Brain pericyte (primary cell): ENCODE data around the gene HSD11B1L.
"Not testable (repeated sequence)": the region's sequence is repeated elsewhere in the genome, so short reads cannot be mapped to it uniquely, and the experiment has no call there.

ENCODE experiments used
- DNase-seq: peaks from one replicate; pipeline ENCODE4 v3.0.0-alpha.2; 2012; ENCODE audit warnings: low read depth, low spot score

Gene HSD11B1L

DNA sequence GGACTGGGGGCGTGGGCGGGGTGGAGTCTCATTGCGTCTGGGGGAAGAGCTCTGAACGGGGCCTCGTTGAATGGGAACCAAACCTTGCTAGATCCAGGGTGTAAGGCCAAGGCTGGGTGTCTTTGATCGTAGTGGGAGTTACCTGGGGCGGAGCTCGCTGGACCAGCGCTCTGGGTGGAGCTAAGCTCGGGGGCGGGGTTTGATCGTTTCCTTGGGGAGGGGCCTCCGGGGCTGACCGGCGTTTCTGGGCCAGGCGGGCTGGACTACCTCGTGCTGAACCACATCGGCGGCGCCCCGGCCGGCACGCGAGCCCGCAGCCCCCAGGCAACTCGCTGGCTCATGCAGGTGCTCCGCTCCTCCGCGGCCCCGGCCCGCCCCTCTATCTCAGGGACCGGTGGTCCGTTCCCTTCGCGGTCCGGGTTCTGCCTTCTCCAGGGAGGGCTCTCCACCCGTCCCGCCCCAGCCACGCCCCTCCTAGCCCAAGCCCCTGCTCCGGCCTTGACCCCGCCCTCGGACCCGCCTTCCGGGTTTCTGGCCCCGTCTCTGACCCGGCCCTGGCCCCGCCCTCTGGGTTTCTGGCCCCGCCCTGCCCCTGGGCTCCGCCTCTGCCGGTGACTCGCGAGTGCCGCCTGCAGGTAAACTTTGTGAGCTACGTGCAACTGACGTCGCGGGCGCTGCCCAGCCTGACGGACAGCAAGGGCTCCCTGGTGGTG, 6.0 kb downstream of the HSD11B1L start:
- DNase-seq: peak; percentile 65

DNA sequence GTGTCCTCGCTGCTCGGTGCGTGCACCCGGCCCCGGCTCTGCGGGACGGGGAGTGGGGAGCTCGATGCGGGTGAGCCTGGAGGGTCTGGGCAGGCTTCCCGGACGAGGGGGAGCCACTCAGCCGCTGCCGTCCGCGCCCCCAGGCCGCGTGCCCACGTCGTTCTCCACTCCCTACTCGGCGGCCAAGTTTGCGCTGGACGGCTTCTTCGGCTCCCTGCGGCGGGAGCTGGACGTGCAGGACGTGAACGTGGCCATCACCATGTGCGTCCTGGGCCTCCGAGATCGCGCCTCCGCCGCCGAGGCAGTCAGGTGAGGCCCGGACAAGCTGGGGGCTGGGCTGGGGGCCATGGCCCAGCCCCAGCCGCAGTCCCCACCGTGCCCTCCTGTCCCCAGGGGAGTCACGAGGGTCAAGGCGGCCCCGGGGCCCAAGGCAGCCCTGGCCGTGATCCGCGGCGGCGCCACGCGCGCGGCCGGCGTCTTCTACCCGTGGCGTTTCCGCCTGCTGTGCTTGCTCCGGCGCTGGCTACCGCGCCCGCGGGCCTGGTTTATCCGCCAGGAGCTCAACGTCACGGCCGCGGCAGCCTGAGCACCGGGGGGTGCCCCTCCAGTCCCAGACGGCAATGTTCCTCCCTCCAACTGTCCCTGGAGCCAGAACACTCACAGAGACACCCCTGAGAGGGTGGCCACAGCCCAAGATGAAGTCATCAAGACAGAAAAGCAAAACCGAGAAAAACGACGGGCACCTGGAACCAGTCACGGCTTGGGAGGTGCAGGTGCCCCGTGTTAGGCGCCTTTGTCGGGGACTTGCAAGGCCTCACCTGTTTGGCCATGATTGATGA, 6.8 kb downstream of the HSD11B1L start:
- no peak for DNase-seq

DNA sequence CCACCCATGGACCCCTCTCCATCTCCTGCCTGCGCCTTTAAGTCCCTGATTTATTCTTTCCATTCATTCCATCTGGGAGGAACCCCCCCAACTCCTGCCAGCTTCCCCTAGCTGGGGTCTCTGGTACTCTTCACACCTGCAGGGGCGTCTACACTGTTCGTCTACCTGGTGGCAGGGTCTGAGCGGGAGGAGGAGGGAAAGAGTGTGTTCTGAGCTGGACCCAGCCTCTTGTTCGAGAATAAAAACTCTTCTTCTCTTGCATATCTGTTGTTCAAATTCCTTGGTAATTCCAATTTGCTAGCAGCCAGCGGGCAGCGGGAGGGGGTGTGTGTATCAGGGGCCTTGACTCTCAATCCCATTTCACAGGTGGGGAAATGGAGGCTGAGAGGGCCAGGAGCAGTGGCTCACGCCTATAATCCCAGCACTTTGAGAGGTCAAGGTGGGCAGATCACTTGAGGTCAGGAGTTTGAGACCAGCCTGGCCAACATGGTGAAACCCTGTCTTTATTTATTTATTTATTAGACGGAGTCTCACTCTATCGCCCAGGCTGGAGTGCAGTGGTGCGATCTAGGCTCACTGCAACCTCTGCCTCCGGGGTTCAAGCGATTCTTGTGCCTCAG, 7.5 kb downstream of the HSD11B1L start:
- DNase-seq: not testable (repeated sequence)

DNA sequence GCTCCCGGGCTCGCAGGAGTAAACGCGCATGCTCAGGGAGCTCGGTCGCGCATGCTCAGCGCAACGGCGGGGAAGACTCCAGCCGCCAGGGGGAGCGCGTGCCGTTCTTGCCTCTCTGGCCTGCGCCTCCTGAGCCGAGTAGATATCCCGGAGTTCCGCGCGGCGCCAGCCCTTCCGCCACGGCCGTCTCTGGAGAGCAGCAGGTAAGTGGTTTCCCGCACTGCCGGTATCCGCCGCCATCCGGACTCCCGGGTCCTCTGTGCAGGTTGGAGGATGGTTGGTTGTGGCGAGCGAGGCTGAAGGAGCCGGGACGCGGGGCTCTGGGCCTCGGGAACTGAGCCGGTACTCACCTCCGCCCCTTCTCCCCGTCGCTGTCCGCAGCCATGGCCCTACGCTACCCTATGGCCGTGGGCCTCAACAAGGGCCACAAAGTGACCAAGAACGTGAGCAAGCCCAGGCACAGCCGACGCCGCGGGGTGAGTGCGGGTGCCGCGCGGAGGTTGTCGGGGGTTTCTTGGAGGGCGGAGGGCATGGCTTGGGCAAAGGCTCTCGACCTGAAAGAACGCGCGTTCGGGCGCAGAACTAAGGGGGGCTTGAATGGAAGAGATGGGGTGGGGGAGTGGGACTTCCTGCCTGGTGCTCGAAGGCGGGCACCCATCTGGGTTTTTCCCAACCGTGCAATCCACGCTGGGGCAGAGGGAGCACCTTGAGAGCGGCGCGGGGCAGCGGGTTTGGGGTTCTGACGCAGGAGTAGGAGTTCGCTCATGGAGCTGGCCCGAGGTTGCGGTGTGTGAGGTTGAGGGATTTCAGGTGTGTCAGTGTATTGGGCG, 9.5 kb downstream of the HSD11B1L start, which contains the start of gene RPL36:
Gene RPL36, plus strand, starts transcription at position 171 of the 830 bp plus-strand sequence. Its CDS starts 213 bp downstream, at position 384.
- peak; percentile 97 for DNase-seq

DNA sequence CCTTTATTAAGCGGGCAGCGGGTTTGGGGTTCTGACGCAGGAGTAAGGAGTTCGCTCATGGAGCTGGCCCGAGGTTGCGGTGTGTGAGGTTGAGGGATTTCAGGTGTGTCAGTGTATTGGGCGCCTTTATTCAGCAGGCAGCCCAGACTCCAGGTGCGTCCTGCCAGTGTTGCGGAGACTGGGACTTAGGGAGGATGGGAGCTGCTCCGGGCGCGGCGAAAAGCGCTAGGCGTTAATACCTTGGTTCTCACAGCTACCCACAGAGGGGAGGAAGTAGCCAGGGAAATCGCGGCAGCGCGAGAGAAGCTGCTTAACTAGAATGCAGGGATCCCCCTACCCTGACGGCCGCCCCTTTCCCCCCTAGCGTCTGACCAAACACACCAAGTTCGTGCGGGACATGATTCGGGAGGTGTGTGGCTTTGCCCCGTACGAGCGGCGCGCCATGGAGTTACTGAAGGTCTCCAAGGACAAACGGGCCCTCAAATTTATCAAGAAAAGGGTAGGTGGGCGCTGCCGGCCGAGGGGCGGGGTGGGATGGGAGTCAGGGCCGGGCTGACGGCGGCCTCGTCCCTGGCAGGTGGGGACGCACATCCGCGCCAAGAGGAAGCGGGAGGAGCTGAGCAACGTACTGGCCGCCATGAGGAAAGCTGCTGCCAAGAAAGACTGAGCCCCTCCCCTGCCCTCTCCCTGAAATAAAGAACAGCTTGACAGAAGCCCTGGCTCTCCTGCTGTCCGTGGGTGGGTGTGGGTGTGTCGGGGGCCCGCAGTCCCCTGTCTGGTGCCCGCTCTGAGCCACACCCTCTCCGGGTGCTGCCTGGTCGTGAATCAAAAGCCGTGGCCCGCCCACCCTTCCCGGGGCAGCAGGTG, 10.4 kb downstream of the HSD11B1L start:
- DNase-seq: no peak

DNA sequence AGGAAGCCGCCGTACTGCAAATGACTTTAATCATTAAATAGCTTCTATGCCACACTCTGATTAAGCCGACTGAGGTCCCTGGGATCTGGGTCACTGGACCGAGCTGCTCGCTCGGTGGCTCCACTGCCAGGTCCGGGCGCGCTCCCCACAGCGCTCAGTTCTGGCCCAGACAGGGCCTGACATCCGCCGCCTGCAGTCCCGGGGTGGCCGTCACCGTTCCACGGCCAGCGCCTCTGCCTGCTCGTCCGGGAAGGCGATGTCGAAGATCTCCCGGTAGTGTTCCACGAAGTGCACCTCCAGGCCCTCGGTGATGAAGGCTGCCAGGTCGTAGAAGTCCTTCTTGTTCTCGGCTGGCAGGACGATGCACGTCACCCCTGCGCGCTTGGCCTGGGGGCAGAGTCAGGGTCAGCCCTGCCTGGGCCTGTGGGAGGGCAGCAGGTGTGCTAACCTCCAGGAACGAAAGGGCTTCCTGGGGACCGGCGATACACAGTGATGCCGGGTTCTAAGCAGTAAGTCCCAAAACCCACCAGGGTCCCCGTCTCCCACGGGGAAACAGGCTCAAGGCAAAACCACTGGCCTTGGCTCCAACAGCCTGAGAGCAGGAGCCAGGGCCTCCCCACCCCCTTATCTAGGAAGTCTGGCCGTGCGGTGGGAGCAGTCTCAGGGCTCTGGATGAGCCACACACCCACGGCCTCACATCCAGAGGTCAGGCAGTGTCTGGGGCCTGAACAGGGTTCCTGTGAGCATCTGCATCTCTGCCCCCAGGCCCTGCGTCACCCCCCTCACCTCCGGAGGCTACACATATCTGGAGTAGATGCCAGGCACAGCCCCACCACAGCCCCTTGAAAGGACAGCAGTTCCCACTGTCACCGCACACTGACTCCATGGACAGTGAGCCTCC, 11.2 kb downstream of the HSD11B1L start:
- no peak for DNase-seq

DNA sequence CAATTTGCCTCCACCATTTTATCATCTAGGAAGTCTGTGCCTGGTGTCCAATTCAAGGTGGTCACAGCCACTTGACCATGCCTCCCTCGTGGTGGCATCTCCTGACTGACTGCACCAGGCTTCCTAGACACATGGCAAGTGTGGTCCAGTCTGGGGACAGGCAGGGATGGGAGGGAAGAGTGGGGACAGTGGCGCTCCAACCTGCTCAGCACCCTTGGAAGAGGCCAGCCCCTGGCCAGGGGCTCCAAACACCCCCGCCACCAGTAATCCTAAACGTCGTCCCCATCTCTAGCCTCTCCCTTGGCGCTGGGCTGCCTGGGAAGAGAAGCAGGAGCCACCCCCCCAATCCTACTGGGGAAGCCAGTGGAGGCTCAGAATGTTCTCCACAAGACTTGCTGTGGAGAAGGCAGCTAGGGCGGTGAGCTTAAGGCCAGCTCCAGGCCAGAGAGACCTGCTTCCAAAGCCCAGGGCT, 11.9 kb downstream of the HSD11B1L start:
- no peak for DNase-seq

DNA sequence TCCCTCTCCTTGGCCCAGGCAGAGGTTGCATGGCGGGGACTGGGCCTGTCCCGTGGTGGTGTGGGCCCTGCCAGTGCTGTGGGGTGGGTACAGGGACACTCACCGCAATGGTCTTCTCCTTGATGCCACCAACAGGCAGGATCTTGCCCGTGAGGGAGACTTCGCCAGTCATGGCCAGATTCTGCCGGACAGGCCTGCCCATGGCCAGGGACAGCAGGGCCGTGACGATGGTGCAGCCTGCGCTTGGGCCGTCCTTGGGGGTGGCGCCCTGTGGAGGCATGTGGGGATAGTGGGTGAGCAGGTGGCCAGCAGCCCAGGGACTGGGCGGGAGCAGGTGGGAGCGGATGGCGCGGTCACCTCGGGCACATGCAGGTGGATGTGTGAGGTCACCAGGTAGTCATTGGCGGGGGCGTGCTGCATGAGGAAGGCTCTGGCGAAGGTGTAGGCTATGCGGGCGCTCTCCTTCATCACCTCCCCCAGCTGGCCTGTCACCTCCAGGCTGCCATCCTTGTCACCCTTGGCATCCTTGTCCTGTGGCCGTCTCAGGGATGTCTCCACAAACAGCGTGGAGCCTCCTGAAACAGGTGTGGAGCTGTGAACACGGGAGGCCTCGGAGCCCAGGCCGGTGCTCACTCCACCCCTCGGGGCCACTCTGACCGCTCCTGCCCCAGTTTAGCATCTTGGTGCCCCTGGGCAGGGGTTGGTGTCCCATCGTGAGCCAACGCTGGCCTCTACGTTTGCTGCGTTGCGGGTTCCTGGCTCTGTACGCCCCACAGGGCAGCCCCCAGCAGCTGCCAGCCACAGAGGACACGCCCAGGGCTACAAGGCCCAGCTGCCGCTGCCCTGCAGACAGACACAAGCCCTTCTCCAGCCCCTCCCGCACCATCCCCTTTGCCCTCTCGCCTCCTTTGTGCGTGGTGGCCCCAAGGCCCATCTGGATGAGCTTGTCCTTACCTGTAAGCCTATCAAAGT, 12.7 kb downstream of the HSD11B1L start:
- no peak for DNase-seq

DNA sequence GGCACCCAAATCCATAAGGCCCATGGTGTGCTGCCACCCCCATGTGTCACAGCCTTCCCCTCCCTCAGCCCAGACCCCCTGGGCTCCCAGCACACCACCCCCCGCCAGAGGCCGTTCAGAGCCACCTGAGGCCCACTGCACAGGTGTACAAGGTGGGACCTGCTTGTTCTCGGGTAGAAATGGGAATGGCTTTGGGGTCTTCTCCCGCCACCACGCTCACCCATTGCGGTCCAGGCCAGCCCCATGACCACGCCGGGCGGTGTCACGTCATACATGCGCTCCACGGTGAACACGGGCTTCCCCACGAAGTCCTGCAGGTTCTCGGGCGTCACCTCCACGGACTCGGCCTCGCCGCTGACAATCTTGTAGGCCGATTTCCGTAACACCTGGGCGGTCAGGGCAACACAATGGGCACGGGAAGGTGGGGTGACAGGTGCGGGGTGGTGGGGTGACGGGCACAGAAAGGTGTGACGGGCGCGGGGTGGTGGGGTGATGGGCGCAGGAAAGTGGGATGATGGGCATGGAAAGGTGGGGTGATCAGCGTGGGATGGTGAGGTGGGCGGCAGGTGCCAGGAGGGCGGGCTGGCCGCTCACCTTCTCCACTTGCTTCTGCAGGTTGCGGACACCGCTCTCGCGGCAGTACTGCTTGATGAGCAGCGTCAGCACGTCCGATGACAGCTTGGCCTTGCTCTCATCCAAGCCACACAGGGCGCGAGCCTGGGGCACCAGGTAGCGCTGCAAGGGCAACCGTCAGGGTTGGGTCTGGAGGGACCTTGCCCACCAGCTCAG, 13.5 kb downstream of the HSD11B1L start:
- no peak for DNase-seq

DNA sequence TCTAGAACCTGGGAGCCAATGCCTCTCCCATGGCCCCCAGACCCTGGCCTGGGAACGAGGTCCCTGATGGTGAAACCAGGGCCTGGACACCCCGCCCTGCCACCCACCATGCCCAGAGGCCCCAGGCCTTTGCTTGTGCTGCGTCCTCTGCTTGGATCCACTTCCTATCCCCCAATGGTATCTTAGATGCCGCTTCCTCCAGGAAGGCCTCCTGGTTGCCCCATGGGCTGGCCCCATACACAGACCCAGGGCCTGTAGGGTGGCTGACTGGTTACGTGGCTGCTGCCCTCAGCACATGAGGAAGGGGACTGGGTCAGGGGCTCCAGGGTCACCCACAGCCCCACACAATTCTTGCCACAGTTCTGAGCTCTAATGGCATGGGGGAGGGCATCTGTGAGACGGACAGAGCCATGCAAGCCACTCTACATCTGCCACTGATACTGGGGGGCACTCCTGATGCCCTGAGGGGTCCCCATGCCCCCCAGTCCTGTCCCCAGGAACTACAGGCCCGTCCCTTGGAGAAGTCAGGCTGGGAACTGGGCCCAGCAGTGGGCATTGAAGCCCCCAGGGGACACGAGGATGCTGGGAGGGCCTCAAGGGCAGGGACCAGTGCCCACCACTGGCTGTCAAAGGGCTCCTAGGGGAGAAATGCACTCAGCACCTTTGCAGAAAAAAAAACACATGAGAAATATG, 14.3 kb downstream of the HSD11B1L start:
- DNase-seq: no peak

DNA sequence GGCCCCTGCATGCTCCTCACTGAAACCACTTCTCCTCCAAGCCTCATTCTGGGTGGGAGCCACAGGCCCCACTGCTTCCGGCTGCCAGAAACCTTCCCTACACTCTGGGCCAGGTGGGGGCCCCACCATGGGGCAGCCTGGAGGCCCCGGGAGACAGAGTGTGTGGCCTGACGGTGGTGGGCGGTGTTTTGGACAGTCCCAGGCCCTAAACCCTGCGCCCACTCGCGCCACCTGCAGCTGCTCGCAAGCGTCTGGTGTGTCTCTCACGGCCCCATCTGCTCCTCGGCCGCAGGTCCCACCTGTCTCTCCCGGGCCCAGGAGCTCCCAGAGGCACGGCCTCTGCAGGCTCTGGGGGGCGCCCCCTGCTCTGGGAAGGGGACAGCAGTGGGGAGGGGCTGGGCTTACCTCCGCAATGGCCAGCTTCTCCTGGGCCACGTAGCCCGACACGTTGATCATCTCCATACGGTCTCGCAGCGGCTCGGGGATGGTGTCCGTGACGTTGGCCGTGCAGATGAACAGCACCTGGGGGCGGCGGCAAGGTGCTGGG, 14.9 kb downstream of the HSD11B1L start:
- DNase-seq: no peak

DNA sequence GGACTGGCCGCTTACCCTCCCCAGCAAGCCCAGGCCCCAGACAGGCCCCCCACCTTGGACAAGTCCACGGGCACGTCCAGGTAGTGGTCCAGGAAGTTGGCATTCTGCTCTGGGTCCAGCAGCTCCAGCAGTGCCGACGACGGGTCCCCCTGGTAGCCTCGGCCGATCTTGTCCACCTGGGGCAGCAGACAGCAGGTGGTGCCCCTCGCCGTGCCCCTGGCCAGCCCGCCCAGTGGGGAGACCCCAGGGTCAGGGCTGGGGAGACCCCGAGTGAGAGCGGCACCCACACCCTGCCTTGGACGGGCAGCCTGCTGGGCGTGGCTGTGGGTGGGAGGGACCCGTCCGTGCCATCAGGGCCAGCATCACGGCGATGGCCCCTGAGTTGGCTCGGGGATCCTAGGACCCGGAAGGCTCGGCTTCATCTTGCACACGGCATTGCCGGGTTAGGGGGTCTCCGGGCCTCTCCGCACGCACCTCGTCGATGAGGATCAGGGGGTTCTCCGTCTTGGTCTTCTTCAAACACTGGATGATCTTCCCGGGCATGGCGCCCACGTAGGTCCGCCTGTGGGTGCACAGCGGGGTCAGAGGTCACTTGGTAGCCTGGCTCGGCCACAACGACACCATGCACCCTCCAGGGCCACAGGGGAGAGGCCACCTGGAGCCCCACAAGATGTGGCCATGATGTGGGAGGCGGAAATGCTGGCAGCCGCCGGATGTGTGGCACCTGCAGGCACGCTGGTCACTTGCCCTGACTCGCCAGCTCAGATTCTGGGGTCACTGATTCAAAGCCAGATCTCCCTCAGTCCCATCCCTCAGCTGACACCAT, 15.6 kb downstream of the HSD11B1L start:
- no peak for DNase-seq

DNA sequence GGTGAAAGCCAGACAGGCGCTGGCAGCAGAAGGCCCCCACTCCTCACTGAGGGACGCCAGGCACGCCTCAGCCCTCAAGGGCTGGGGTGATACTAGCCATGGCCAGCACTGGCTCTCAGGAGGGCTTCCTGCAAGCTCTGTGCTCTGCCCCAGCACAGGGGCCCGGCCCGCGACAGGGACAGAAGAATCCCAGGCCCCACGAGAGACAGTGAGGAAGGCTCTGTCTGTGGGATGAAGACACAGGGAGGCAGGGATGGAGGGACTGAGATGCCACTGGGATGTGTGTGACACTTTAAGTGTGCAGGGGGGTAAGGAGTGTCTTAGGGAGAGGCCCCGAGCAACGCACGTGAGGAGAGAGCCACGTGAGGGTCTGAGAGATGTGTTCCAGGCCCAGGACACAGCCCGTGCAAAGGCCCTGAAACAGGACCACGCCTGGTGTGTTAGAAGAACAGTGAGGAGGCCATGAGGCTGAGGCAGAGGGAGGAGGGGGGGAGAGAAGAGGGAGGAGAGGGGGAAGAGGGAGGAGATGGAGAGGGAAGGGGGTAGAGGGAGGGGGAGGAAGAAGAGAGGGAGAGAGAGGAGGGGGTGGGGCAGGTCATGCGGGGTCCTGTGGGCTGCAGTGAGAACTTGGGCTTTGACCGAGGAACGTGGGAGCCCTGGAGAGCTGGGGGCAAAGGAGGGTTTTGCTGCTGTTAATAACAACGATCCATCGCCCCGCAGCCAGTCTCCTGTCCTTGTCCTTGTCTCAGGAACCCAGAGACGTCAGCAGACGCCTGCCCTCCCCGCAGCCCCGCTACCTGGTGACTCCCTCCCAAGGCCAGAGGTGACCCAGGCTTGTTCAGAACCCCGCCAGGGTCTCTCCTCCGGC, 16.4 kb downstream of the HSD11B1L start:
- no peak for DNase-seq

DNA sequence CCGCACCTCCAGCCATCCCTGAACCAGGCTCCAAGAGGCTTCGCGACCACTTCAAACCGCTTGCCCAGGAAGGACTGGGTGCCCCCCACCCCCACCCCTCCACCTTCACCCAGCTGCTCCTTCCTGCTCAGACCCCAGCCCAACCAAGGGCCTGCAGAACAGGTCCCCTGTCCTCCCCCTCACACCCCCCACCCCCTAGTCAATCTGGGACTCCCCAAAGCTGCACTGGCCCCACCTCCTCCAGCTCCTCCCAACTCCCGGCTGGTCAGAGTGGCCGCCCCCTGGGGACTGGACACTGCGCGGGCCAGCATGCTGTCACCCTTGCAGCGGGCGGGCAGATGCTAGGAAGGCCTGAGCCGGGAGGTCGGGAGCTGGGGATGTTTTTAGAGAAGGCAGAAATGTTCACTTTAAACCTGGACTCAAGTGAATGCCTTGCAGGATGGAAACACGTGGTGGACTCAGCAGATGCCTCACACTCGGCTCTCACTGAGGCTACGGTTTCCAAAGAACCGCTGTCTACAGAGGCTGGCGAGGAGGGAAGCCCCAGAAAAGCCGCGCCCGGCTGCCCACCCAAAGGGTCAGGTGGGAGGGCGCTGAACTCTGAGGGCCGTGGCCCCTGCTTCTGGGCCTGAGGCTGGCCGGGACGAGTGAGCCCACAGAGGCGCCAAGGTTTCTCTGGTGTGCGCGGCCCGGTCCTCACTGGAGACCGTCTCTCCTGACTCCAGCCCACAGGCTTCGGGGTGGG, 17.2 kb downstream of the HSD11B1L start:
- DNase-seq: no peak
